GM21367 (cell line): ENCODE measurements around the gene PIN4.
A peak's percentile ranks its signal among the peaks of the same experiment; 100 is the strongest.
"Not testable (repeated sequence)": the region's sequence is repeated elsewhere in the genome, so short reads cannot be mapped to it uniquely, and the experiment has no call there.

Experiments
- ATAC-seq: cut with Tn5 transposase; IDR thresholded peaks from one replicate; pipeline ENCODE4 v1.9.1; 2021; ENCODE audit not compliant: unreplicated experiment

The PIN4 gene

DNA sequence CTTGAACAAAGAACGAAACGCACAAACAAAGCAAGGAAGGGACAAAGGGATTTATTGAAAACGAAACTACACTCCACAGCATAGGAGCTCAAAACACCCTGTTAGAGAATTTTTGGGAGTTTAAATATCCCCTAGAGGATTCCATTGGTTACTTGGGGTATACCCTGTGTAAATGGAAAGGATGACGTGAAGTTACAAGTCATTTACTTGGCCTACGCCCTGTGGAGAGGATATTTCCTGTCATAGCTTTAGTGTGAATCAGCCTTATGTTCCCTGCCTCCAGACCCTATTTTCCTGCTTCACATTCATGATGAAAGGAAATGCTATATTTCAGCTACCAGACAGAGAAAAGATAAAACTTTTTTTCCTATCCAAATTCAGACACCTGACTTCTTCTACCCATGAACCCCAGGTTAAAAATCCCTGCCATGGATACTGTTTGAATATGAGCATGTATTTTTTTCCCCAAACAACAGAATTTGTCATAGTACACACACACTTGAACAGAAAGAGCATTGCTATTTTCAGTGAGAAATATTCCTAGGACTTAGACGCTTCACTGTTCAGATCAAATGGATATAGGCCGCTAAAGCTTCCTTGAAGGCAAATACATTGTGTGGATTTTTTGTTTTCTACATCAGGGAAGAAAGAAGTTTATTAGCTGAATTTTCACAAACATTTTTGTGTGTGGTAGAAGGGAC lies 20.4 kb downstream of the PIN4 start:
- ATAC-seq = no peak

DNA sequence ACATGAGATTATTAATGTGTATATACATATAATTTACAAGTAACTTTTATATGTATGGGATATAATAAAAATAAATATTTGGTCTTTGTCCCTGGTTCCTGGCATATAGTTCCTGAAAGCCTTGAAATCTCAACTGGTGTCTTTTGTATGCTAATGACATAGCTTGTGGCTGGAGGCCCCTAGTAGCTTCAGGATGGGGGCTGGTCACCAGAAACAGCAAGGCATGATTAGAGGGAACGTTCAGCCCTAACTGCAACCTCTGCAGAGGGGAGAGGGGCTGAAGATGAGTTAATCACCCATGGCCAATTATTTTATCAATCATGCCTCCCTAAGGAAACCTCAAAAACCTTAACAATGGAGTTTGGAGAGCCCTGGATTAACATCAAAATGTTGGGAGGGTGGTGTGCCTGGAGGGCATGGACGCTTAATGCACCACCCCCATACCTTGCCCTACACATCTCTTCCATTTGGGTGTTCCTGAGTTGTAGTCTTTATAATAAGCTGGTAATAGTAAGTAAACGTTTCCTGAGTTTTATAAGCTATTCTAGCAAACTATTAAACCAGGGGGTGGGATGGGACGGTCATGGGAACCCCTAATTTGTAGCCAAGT lies 21.3 kb downstream of the PIN4 start:
- ATAC-seq = no peak

DNA sequence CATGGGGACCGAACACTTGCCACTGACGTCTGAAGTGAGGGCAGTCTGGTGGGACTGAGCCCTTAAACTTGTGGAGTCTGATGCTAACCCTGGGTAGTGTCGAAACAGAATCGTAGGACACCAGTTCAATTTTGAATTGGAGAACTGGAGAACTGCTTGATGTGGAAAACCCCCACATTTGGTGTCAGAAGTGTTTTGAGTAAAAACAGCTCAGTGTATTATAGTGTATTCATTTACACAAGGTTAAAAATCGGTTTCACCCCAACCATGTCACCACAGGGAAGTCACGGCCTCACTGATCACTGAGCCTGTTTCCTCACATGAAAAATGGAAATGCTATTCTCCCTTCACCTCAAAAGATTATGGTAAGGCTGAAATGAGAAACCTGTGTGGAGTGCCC lies 21.9 kb downstream of the PIN4 start:
- ATAC-seq = no peak

DNA sequence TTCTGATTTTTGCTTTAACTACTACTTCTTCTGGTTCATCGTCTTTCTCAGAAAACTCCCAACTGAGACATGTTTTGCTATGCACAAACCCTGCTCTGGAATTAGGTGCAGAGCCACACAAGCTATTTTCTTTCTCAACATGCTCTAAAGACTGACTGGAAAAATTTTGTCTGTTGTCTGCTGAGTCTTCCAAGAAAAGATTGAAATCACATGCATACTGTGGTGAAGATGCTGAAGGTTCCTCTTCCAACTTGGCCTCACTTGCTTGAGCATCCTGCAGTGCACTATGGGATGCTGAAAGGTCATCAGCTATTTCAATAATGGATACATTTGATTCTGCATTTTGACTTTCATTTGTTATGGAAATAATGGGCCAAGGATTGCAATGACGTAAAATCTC lies 24.1 kb downstream of the PIN4 start:
- no peak for ATAC-seq

DNA sequence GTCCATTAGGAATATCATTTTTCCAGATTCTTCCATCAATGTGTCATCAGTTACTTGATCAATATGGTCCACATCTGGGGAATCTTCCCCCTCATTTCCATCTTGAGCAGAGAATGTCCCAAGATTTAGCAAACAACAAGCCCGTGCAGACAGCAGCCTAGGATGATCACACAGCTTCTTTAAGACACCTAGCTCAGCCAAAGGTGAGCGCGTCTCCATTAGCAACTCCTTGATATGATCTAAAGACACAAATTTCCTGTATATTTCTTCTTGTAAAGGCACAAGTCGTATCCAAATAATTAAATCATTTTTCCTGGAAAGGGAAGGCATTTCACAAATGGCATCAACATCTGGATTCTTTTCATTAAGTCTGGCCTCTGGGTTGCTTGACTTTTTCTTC lies 25.8 kb downstream of the PIN4 start:
- ATAC-seq = no peak

DNA sequence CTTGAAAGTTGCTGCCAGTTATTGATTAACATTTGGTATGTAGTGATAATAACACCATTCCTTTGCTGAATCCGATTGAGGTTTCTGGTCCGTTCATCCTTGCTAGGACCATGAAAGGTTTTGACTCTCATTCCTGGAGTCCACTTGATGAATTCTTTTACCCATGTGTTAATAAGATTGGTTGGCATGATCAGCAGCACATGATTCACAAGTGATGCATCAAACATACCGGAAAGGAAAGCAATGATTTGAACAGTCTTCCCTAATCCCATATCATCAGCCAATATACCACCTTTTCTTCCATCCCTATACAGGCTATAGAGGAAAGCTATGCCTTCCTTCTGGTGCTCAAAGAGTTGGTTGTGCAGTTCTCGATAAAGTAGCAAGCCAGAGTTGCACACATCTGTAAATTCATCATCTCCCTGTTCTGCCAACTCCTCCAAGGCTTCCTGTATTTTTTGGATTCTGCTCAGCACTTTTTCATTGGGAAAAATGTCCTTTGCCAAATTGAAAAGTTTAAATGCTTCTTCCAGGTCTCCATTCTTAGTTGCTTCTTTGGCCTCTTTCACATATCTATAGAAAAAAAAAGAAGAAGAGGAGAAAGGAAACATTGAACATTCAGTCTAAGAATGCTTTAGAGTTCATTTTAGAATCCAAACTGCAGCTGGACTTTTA lies 26.7 kb downstream of the PIN4 start:
- ATAC-seq = no peak

DNA sequence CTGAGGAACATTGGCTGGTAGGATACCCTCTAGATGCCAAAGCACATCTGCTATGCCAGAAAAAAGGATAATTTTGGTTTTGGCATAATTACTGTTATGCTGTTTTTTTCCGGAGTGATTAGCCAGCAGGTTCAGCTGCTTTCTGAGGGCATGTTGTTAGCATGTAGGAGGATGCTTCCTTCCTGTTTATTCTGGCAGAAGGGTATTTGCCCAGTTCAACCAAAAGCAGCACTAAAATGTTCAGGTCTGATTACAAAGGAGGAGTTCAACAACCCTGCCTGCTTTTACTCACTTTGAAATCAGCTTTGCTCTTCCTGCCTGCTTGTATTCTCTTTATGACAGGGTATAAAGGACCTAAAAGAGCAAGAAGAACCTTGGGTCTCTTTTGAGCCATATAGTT lies 35.4 kb downstream of the PIN4 start:
- ATAC-seq = no peak

DNA sequence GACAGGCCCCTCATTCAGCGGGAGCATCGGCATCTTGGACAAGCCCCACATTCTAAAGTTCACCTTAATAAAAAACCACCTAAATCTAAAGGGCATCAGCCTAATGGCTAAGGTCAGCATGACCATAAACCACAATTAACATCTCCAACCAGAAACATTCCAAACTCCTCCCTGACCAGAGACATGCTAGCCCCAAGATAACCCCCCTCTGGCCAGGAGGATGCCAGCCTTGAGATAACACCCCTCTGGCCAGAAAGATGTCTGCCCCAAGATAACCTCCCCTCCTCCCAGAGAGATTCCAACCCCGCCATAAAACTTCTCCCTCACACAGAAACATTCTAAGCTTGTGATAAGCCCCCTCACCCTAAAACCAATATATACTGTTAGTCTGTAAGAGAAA lies 38.8 kb downstream of the PIN4 start:
- not testable (repeated sequence) for ATAC-seq

DNA sequence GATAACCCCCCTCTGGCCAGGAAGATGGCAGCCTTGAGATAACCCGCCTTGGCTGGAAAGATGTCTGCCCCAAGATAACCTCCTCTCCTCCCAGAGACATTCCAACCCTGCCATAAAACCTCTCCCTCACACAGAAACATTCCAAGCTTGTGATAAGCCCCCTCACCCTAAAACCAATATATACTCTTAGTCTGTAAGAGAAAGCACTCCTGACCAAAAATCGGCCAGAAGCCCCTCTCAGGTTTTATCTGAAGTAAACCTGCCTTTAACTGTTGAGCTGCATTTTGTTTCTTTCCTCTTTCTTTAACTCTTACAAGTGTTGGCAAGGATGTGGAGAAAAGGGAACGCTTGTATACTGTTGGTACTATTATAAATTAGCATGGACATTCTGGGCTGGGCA lies 48.7 kb downstream of the PIN4 start:
- no peak for ATAC-seq

DNA sequence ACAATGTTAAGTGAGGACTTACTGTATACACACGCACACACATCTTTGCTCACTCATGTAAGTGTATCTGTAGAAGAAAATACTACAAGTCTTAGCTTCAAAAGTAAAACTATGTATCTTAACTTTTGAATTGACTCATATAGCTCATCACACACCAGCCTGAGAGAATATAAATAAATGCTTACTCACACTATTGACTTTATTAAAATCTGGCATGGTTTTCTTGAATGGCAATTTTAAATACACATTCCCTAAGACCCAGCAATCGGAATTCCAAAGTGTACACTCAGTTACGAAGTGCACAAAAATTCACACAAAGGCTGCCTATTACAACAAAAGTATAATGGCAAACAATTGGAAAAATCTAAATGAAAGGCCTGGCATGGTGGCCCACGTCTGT lies 55.3 kb downstream of the PIN4 start:
- ATAC-seq = no peak

DNA sequence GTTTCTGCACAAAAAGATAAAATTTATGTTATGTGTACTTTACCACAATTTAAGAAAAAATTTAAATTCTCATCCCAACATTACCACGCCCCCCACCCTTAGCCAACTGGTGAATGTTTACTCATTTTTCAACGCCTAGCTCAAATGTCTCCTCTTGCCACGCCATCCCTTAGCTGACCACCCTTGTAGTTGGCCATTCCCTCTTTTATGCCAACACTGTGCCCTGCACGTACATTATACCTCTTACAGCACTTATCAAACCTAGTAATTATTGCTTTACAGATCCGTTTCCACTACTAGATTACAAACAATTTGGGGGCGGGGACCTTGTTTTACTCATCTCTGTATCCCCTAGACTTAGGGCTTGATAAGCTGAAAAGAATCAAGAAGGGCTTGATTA lies 56.6 kb downstream of the PIN4 start:
- ATAC-seq = no peak

DNA sequence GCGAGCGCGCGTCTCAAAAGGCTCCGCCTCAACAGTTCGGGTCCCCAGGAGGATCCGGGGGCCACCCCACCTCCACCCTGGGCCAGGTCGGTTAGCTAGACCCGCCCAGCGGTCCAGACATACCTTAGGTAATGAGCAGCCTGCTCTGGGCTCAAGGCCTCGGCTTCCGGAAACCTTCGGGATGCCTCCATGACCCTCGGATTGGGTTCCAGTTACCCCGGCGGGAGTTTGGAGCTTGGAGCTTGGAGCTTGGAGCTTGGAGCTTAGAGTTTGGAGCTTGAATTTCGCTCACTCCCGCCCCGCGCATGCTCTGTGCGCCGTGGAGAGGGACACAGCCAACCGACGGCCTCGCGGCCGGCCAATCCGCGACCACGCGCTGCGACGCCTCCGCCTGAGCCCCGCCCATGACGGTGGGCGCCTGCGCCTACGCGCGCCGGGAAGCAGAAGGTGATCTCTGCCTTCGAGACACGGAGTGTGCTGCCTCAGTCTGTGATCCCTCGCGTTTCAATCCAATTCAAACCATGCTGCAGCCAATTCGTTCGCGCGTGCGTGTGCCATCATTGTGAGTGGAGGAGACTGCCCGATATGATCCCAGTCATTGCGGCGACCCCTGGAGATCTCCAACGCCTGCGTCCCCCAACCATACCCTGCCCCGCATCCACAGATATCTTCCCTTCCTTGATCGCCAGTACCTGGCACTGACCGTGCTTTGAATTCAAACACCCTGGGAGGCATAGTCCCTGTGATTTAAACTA lies 57.3 kb downstream of the PIN4 start, which contains the start of gene ERCC6L:
Gene ERCC6L (minus strand): TSS at position 307 of the 755 bp plus-strand sequence. CDS start 116 bp downstream, at position 191.
- ATAC-seq = peak; percentile 96

DNA sequence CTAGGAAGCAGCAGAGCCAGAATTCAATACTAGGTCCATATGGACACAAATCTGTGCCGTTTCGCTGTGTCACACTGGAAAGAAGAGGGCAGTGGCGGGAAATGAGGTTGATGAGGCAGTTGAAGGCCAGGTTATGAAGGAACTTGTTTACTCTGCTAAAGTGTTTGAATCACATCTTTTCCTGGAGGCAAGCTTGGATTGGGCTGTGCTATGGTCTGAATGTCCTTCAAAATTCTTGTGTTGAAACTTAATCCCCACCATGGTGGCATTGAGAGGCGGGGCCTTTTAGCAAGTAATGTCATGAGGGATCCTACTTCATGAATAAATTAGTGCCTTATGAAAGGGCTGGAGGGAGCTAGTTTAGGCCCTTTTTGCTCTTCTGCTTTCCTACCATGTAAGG lies 59.4 kb downstream of the PIN4 start:
- no peak for ATAC-seq

DNA sequence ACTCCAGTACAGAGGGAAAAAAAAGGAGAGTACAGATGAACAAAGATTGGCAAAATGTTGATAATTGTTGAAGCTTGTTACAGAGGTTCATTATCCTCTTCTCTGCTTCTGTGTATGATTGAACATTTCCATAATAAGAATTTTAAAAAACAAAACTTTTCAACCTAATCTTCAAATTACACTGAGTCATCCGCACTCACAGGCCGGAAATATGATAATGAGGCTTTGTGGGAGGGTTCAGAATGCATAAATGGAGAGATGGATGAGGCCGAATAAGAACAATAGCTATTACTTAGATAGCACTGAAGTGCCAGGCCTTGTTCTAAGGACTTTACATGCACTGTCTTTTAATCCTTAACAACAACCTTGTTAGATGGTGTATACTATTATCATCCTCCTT lies 61.9 kb downstream of the PIN4 start:
- no peak for ATAC-seq

DNA sequence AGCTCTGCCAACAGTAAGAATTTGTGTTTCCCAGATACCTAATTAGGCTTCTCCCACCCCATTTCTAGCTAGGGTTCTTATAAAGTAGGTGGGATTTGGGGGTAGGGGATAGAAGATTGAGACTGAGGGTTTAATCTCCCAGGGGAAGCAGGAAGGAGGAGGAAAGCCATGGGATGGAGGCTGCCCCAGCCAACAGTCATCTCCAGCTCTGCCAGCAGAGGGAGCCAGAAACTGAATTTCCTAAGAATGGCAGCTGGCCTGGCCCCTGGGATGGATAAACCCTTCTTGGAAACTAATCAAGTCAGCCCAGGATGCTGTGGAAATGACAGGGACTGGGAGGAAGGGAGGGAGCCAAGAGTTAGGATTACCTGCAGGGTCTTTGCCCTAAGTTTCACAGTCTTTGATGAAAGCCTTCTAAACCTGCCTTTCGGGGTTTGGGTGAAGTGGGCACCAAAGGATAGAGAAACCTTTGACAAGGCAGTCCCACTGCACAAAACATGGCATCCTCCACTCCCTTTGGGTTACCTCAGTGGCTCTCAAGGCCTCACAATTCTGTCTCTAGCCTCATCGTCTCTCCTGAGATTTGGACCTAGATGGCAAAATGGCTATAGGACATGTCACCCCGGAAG lies 64.0 kb downstream of the PIN4 start:
- ATAC-seq = no peak

DNA sequence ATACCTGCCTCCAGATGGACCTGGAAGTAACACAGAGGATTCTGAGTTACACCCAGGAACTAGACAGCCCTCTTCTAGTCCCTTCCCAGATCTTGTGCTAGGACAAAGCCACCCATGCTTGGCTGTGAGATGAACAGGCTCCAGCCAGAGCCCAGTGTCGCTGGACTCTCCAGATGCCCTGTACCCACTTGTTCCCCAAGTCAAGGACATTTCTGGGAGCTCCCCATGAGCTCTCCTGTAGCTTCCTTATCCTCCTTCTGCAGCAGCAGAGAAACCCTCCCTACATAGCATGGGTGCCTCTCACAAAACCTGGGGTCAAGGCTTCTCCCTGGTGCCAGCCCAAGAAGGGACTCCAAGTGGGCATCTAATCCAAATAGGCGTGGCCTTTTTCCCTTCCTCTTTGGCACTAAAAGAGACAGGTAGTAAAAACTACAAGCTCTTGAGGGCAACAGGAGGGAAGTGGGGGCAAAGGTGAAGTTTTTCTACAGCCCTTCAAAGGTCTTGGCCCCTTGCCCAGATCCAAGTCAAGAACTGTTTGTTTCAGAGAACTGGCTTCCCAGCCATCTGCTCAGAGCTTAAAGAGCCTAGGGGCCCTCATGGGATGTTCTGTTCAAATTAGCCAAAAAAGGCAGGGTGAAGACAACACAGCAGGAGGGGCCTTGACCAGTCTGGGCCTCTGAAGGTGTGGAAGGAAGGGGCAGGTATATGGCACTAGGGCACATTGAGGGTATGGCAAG lies 65.8 kb downstream of the PIN4 start:
- no peak for ATAC-seq
